HepG2 (cell line): ENCODE data around the gene ACAD8. TPM values are rescaled to one million over a fixed set of nuclear protein-coding genes. Genes with fewer than 3 reads are reported as not detected.

ENCODE experiments used
- BCL6 ChIP-seq: IDR thresholded peaks from 2 replicates; pipeline ENCODE4 v1.6.1; 2016; ENCODE audit warnings: missing genetic modification reagents, missing compliant biosample characterization
- BRD4 ChIP-seq: sonication (generic); formaldehyde crosslinking; IDR thresholded peaks from 2 replicates; pipeline ENCODE4 v1.4.0; 2020; ENCODE audit warnings: missing genetic modification reagents
- E2F1 ChIP-seq: sonication (generic); formaldehyde crosslinking; IDR thresholded peaks from 2 replicates; pipeline ENCODE4 v1.5.0; 2020; ENCODE audit warnings: missing genetic modification reagents
- GABPB1 ChIP-seq: IDR thresholded peaks from 2 replicates; pipeline ENCODE4 v1.6.1; 2016; ENCODE audit warnings: mild to moderate bottlenecking, missing genetic modification reagents, moderate library complexity, missing compliant biosample characterization
- ZBTB46 ChIP-seq: sonication (generic); formaldehyde crosslinking; IDR thresholded peaks from 2 replicates; pipeline ENCODE4 v1.4.0; 2020; ENCODE audit warnings: mild to moderate bottlenecking, missing genetic modification reagents, borderline replicate concordance
- ZSCAN12 ChIP-seq: sonication (generic); formaldehyde crosslinking; IDR thresholded peaks from 2 replicates; pipeline ENCODE4 v1.9.0; 2021; ENCODE audit warnings: mild to moderate bottlenecking, missing genetic modification reagents
- polyA plus RNA-seq, 8 experiments: library from polyadenylated mRNA; depleted of rRNA in 3 of 8; stranded (reverse) in 7 of 8; unstranded in 1 of 8; fragments of >200 nt; fragmentation: Illumina TruSeq in 4 of 8; extraction: Trizol in 4 of 8; gene quantifications; 2 replicates each; pipeline versions ENCODE4 v1.2.1 to v1.2.3, GENCODE V29; 2011 to 2016; ENCODE audit warnings: low read depth in 4 of 8, missing spikeins in 1 of 8, mixed read lengths in 1 of 8; ENCODE audit not compliant: insufficient read depth in 1 of 8
- total RNA-seq, 5 experiments: library from RNA; depleted of rRNA; stranded (reverse); fragments of >200 nt; fragmentation: Illumina TruSeq; extraction: Trizol; gene quantifications; 2 replicates each; pipeline ENCODE4 v1.2.3, GENCODE V29; 2016; ENCODE audit warnings: low read depth in 1 of 5
- TF ChIP-seq, protein P1 (sequence below), 2 experiments: fragments of 450-650 bp in 1 of 2; sonication (generic) in 1 of 2; formaldehyde crosslinking in 1 of 2; IDR thresholded peaks; 2 replicates each; pipeline versions ENCODE4 v1.6.1 to v1.8.0; 2016 to 2022; ENCODE audit warnings: antibody characterized with exemption in 1 of 2, mild to moderate bottlenecking in 1 of 2, missing genetic modification reagents in 1 of 2
- TF ChIP-seq, protein P2 (sequence below): sonication (generic); formaldehyde crosslinking; IDR thresholded peaks from 2 replicates; pipeline ENCODE4 v1.4.0; 2020; ENCODE audit warnings: mild to moderate bottlenecking, missing genetic modification reagents
- TF ChIP-seq, protein P3 (sequence below): sonication (generic); IDR thresholded peaks from 2 replicates; pipeline ENCODE4 v1.6.1; 2016; ENCODE audit warnings: low read depth, borderline replicate concordance
- TF ChIP-seq, protein P4 (sequence below): sonication (generic); formaldehyde crosslinking; IDR thresholded peaks from 2 replicates; pipeline ENCODE4 v1.8.1; 2023; ENCODE audit warnings: mild to moderate bottlenecking, inconsistent platforms, moderate library complexity, missing genetic modification reagents, borderline replicate concordance

ACAD8 gene
- total and polyA plus RNA-seq, 2 of the 13 experiments (the other 11 are each of a cell fraction or from before 2014, with no cell fraction given) = 13.5 to 20.3 TPM

DNA sequence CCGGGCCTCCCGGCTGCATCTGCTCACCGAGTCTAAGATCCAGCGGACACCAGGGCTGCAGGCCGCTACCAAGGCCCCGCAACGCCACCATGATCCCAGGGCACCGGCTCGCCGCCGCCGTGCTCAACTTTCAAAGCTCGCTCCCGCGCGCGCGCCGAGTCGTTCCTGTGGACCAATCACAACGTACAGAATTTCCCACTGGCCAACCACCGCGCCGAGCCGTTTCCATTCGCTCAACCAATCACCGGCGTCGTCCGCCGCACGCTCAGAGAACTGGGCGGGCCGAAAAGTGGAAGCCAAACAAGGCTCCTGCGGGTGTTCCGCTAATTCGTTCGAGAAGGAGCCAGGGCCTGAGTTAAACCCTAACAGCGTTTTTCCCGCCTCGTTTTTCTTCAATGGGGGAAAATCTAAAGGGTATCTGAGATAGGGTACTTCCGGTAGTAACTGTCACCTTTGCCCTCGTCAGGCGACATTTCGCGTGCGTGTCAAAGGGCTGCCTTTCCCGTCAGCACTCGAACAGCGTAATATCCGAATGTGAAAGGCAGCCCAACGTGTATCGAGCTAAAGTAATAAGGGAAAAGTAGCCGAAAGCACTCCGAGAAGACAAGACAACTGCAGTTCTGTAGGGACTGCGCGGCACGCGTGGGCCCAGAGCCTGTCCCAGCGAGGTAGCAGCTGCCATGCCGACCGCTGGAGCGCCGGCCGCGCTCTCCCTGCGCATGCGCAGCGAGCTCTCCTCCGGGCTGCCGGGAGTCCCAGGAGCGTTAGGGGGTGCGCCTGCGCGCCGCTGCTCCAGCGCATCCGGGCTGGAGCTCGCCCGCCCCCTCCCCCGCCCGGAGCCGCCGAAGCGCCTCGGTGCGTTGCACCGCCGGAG, 29.3 kb upstream of the ACAD8 start, which contains the start of the genes NCAPD3 and VPS26B (continued):
- TF ChIP-seq, protein P1, sequence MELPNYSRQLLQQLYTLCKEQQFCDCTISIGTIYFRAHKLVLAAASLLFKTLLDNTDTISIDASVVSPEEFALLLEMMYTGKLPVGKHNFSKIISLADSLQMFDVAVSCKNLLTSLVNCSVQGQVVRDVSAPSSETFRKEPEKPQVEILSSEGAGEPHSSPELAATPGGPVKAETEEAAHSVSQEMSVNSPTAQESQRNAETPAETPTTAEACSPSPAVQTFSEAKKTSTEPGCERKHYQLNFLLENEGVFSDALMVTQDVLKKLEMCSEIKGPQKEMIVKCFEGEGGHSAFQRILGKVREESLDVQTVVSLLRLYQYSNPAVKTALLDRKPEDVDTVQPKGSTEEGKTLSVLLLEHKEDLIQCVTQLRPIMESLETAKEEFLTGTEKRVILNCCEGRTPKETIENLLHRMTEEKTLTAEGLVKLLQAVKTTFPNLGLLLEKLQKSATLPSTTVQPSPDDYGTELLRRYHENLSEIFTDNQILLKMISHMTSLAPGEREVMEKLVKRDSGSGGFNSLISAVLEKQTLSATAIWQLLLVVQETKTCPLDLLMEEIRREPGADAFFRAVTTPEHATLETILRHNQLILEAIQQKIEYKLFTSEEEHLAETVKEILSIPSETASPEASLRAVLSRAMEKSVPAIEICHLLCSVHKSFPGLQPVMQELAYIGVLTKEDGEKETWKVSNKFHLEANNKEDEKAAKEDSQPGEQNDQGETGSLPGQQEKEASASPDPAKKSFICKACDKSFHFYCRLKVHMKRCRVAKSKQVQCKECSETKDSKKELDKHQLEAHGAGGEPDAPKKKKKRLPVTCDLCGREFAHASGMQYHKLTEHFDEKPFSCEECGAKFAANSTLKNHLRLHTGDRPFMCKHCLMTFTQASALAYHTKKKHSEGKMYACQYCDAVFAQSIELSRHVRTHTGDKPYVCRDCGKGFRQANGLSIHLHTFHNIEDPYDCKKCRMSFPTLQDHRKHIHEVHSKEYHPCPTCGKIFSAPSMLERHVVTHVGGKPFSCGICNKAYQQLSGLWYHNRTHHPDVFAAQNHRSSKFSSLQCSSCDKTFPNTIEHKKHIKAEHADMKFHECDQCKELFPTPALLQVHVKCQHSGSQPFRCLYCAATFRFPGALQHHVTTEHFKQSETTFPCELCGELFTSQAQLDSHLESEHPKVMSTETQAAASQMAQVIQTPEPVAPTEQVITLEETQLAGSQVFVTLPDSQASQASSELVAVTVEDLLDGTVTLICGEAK (IDR thresholded peaks at IDR 0.05) = no peak
- TF ChIP-seq, protein P1 (CRISPR knock-in tag; IDR thresholded peaks at IDR 0.05) = peak; percentile 75; the same call in 1 of the 2 replicates
- TF ChIP-seq, protein P2, sequence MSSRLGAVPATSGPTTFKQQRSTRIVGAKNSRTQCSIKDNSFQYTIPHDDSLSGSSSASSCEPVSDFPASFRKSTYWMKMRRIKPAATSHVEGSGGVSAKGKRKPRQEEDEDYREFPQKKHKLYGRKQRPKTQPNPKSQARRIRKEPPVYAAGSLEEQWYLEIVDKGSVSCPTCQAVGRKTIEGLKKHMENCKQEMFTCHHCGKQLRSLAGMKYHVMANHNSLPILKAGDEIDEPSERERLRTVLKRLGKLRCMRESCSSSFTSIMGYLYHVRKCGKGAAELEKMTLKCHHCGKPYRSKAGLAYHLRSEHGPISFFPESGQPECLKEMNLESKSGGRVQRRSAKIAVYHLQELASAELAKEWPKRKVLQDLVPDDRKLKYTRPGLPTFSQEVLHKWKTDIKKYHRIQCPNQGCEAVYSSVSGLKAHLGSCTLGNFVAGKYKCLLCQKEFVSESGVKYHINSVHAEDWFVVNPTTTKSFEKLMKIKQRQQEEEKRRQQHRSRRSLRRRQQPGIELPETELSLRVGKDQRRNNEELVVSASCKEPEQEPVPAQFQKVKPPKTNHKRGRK = no peak
- no peak for TF ChIP-seq ZBTB46 (CRISPR knock-in tag)
- no peak for TF ChIP-seq ZSCAN12 (CRISPR knock-in tag)
- peak; percentile 55; the same call in 1 of the 2 replicates for TF ChIP-seq BRD4
- TF ChIP-seq, protein P3, sequence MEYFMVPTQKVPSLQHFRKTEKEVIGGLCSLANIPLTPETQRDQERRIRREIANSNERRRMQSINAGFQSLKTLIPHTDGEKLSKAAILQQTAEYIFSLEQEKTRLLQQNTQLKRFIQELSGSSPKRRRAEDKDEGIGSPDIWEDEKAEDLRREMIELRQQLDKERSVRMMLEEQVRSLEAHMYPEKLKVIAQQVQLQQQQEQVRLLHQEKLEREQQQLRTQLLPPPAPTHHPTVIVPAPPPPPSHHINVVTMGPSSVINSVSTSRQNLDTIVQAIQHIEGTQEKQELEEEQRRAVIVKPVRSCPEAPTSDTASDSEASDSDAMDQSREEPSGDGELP = no peak; the same call in 1 of the 2 replicates
- TF ChIP-seq BCL6 (CRISPR knock-in tag) = peak; percentile 36; the same call in 1 of the 2 replicates
- TF ChIP-seq GABPB1 (CRISPR knock-in tag) = peak; percentile 40; the same call in 1 of the 2 replicates
- peak; percentile 98 for TF ChIP-seq E2F1 (CRISPR knock-in tag)
- TF ChIP-seq, protein P4, sequence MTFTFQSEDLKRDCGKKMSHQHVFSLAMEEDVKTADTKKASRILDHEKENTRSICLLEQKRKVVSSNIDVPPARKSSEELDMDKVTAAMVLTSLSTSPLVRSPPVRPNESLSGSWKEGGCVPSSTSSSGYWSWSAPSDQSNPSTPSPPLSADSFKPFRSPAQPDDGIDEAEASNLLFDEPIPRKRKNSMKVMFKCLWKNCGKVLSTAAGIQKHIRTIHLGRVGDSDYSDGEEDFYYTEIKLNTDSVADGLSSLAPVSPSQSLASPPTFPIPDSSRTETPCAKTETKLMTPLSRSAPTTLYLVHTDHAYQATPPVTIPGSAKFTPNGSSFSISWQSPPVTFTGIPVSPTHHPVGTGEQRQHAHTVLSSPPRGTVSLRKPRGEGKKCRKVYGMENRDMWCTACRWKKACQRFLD (CRISPR knock-in tag) = no peak; the same call in 1 of the 2 replicates
